ENCODE measurements around the gene FOXO4.
"Not testable (repeated sequence)": the region's sequence is repeated elsewhere in the genome, so short reads cannot be mapped to it uniquely, and the experiment has no call there.

The FOXO4 gene, protein sequence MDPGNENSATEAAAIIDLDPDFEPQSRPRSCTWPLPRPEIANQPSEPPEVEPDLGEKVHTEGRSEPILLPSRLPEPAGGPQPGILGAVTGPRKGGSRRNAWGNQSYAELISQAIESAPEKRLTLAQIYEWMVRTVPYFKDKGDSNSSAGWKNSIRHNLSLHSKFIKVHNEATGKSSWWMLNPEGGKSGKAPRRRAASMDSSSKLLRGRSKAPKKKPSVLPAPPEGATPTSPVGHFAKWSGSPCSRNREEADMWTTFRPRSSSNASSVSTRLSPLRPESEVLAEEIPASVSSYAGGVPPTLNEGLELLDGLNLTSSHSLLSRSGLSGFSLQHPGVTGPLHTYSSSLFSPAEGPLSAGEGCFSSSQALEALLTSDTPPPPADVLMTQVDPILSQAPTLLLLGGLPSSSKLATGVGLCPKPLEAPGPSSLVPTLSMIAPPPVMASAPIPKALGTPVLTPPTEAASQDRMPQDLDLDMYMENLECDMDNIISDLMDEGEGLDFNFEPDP

DNA sequence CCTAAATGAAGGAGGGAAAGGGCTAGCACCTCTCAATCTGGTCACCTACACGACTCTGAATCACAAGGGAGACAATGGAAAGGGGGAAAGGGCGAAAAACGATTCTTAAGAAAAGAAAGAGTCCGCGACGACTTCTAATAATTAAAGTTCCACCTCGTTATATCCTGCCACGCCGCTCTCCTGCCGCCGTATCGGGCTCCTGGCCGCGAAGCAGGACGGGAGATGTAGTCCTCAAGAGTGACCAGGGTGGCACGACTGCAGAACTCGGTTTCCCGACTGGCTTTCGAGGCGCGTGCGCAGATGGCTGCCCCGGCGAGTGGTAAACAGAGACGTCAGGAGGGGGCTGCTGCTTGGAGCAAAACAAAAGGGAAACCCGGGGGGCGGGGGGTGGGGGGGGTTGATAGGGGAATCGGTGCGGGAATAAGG lies at the start of gene FOXO4:
FOXO4 (plus strand) TSS at position 297 of the 426 bp plus-strand sequence. CDS start 678 bp downstream, outside the sequence.
- no peak for TF ChIP-seq CTCF (IDR thresholded peaks at IDR 0.05; ENCODE audit: low read length, missing control alignments)
- peak; percentile 90 for DNase-seq (ENCODE audit: low read depth)
- peak within 1 kb of the TSS; percentile 69 for H3K4me3 ChIP-seq (replicated peaks; ENCODE audit: low read depth, low read length)

- not testable (repeated sequence) for DNase-seq (ENCODE audit: low read depth); H3K4me3 ChIP-seq (replicated peaks; ENCODE audit: low read depth, low read length)
These were observed 47.8 kb upstream of the FOXO4 start for GRCh38 chrX:71047891-71048290.

DNA sequence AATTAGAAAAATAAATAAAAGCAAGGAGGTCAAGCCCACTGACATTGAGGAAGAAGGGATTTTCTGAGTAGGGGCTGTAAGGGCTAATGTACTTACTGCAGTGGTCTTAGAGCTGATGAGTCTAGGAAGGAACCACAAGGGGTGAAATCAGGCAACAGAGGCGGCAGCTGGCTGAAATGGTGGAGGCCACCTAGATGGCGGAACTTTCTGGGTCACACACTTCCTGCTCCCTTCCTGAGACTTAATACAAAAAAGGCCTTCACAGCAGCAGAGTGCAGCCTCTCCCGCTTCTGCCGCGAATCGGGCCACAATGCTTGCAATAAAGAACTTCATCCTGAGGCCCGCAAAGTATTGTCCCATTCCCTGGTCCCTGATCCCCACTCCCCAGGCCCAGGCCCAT lies 42.9 kb upstream of the FOXO4 start:
- no peak overlapping the region for H3K4me3 ChIP-seq (replicated peaks; ENCODE audit: low read depth, low read length)
- no peak for DNase-seq (ENCODE audit: low read depth)
- TF ChIP-seq CTCF (IDR thresholded peaks at IDR 0.05; ENCODE audit: low read length, missing control alignments), result no peak

- no peak overlapping the region for H3K4me3 ChIP-seq (replicated peaks; ENCODE audit: low read depth, low read length)
- no peak for DNase-seq (ENCODE audit: low read depth)
- TF ChIP-seq CTCF (IDR thresholded peaks at IDR 0.05; ENCODE audit: low read length, missing control alignments), result no peak
These were observed 42.4 kb upstream of the FOXO4 start for GRCh38 chrX:71053217-71053621.

DNA sequence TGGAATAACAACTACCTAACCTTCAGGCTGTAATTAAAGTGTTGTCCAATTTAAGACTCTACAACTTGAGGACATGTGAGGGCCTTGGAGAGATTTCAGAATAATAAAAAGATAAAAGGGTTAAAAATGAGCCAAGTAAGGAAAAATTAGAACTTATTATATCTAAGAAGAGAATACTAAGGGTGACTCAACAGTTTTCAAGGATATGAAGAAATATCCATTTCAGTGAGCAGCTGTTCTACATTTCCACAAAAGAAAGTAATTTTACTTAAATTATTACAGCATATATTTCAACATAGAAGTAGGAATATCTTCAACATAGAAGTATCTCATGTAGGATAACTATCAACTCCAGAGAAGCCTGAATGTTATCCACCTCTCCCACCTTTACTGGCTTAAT lies 38.8 kb upstream of the FOXO4 start:
- peak; percentile 75 for DNase-seq (ENCODE audit: low read depth)

DNA sequence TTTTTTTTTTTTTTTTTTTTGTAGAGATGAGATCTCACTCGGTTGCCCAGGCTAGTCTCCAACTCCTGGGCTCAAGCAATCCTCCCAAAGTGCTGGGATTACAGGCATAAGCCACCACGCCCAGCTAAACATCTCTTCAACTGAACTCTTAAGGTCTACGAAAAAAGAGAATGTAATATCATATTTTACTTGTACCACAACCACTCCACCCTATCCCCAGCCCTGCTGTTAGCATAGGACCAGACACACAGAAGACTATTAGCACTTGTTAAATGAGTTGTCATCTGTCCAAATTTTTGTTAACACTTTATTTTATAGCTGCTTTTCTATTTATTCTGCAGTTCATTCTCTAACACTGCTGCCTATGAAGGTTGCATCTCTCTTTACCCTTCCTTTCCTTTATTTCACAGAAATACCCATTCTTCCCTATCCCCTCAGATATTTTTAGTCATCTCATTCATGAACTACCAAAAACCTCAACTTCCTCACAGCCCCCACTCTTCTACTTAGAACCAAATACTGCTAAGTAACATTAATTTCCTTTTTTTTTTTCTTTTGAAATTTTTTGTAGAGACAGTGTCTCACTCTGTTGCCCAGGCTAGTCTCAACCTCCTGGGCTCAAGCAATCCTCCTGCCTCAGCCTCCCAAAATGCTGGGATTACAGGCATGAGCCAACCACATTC lies 37.7 kb upstream of the FOXO4 start:
- no peak for DNase-seq (ENCODE audit: low read depth)
- H3K4me3 ChIP-seq (replicated peaks; ENCODE audit: low read depth, low read length), result no peak overlapping the region
- no peak for TF ChIP-seq CTCF (IDR thresholded peaks at IDR 0.05; ENCODE audit: low read length, missing control alignments)

More for the DNA sequence above, 38.8 kb upstream of the FOXO4 start:
- no peak overlapping the region for H3K4me3 ChIP-seq (replicated peaks; ENCODE audit: low read depth, low read length)
- no peak for TF ChIP-seq CTCF (IDR thresholded peaks at IDR 0.05; ENCODE audit: low read length, missing control alignments)

GRCh38 chrX:71060127-71060526 lies 35.5 kb upstream of the FOXO4 start:
- no peak for TF ChIP-seq CTCF (IDR thresholded peaks at IDR 0.05; ENCODE audit: low read length, missing control alignments)
- no peak for DNase-seq (ENCODE audit: low read depth)
- H3K4me3 ChIP-seq (replicated peaks; ENCODE audit: low read depth, low read length), result no peak overlapping the region

All from fibroblast of pulmonary artery (primary cell).